KMS-11 (cell line): ENCODE results near the gene LARGE2.

ENCODE experiments used
- H2AFZ ChIP-seq: fragments of 200-600 bp; sonication (generic); 2 replicates; pipeline ENCODE4 v1.6.1; 2016; ENCODE audit warnings: antibody characterized with exemption, mixed run types, low read depth
- H3K27ac ChIP-seq: fragments of 200-600 bp; sonication (generic); 2 replicates; pipeline ENCODE4 v1.6.1; 2016; ENCODE audit warnings: mild to moderate bottlenecking, mixed run types
- H3K27me3 ChIP-seq: fragments of 200-600 bp; sonication (generic); 2 replicates; pipeline ENCODE4 v1.6.1; 2017; ENCODE audit warnings: mild to moderate bottlenecking, low read depth, mixed run types, moderate library complexity; ENCODE audit not compliant: insufficient read depth
- H3K36me3 ChIP-seq: fragments of 200-600 bp; sonication (generic); 2 replicates; pipeline ENCODE4 v1.6.1; 2017; ENCODE audit warnings: mild to moderate bottlenecking, mixed run types; ENCODE audit not compliant: insufficient read depth
- H3K4me1 ChIP-seq: fragments of 200-600 bp; sonication (generic); 2 replicates; pipeline ENCODE4 v1.6.1; 2016; ENCODE audit warnings: mild to moderate bottlenecking, low read depth, mixed run types; ENCODE audit not compliant: poor library complexity, severe bottlenecking
- H3K4me2 ChIP-seq: fragments of 200-600 bp; sonication (generic); 2 replicates; pipeline ENCODE4 v1.7.0; 2016; ENCODE audit warnings: mild to moderate bottlenecking, mixed run types
- H3K4me3 ChIP-seq: fragments of 200-600 bp; sonication (generic); IDR thresholded peaks from 2 replicates; pipeline ENCODE4 v1.6.1; 2017; ENCODE audit warnings: low read depth, low read length, mixed read lengths; ENCODE audit not compliant: insufficient read depth
- H3K79me2 ChIP-seq: fragments of 200-600 bp; sonication (generic); 2 replicates; pipeline ENCODE4 v1.6.1; 2016; ENCODE audit warnings: low read depth, mixed run types; ENCODE audit not compliant: insufficient read depth
- H3K9ac ChIP-seq: fragments of 200-600 bp; sonication (generic); 2 replicates; pipeline ENCODE4 v1.6.1; 2016; ENCODE audit warnings: mild to moderate bottlenecking, mixed run types
- H4K20me1 ChIP-seq: fragments of 200-600 bp; sonication (generic); 2 replicates; pipeline ENCODE4 v1.6.1; 2016; ENCODE audit warnings: mild to moderate bottlenecking, mixed run types; ENCODE audit not compliant: insufficient read depth
- TF ChIP-seq, protein P1 (sequence below): fragments of 200-600 bp; sonication (generic); conservative IDR thresholded peaks from 2 replicates; pipeline ENCODE4 v1.6.1; 2017; ENCODE audit warnings: low read depth, mild to moderate bottlenecking, antibody characterized with exemption, low read length, moderate library complexity, mixed read lengths

The LARGE2 gene

DNA sequence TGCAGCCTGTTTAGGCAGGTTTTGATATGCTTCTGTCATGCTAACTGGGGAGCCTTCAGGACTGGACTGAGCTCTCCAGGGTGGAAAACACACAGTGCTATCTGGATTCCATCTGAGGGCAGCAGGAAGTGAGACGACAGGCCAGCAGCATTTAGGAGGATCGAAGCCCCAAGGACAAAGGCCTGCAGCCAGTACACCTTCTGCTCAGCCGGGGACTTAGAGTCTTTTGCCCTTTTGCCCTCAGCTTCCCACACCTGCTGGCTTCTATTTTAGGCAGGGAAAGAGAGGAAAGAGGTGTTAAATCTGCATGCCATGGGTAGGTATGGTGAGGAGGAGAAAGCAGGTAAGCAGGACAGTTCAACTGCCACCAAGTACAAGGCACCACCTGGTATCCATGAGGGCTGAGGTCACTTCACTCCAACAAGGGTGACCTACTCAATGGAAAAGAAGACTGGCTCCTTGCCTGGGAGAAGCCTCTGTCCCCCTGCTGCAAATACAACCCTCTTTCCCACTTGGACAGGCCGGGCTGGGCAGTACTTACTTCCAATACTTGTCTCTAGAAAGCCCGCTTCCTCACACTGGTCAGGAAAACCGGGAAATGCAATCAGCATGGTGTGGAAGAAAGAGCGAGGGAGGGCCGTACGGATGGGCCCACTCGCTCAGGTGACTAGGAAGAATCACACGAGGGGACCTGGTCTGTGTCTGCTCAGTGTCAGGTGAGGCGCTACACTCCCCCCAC is 12.3 kb downstream of the LARGE2 start:
- no peak overlapping the region for H3K4me2 ChIP-seq
- TF ChIP-seq, protein P1, sequence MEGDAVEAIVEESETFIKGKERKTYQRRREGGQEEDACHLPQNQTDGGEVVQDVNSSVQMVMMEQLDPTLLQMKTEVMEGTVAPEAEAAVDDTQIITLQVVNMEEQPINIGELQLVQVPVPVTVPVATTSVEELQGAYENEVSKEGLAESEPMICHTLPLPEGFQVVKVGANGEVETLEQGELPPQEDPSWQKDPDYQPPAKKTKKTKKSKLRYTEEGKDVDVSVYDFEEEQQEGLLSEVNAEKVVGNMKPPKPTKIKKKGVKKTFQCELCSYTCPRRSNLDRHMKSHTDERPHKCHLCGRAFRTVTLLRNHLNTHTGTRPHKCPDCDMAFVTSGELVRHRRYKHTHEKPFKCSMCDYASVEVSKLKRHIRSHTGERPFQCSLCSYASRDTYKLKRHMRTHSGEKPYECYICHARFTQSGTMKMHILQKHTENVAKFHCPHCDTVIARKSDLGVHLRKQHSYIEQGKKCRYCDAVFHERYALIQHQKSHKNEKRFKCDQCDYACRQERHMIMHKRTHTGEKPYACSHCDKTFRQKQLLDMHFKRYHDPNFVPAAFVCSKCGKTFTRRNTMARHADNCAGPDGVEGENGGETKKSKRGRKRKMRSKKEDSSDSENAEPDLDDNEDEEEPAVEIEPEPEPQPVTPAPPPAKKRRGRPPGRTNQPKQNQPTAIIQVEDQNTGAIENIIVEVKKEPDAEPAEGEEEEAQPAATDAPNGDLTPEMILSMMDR: no peak

DNA sequence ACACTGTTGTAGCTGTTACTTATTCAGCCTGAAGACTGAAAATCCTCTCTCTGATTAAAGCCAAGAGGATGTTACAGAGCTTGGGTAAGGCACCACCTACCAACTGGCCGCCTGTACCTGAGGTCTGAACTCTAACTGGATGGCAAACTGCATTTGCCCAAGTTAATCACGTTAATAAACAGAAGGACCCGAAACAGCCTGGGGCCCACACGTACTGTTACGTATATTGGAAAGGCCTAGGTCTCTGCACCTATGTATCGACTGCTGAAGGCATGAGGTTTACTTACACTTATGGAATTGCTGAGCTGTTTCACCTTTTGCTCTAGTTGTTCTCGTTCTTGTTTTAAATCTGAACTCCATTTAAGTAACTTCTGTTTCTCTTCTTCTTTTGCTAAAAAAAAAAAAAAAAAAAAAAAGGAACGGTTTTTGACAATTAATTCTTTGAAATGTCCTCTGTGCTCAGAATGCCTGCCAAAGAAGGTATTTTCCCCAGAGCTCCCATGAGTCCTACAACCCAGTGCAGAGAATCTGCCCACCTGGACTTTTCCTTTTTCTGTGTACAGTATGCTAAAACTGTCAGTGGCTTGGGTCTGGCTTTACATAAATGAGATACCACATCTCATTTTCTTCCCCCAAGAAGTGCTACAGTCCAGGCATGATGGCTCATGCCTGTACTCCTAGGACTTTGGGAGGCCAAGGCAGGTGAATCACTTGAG is 13.1 kb downstream of the LARGE2 start:
- no peak overlapping the region for H3K9ac ChIP-seq
- H3K27ac ChIP-seq: no peak overlapping the region
- H3K4me1 ChIP-seq: peaks cover 1% of the 10 kb centered on the region
- H3K4me2 ChIP-seq: no peak overlapping the region
- H2AFZ ChIP-seq: no peak overlapping the region
- H3K27me3 ChIP-seq: no peaks in the 10 kb centered on the region
- no peaks in the 10 kb centered on the region for H3K36me3 ChIP-seq
- H3K4me3 ChIP-seq: no peak overlapping the region
- no peaks in the 10 kb centered on the region for H4K20me1 ChIP-seq
- TF ChIP-seq, protein P1: no peak
- no peaks in the 10 kb centered on the region for H3K79me2 ChIP-seq

More for the DNA sequence above, 12.3 kb downstream of the LARGE2 start:
- no peak overlapping the region for H3K9ac ChIP-seq
- H3K27me3 ChIP-seq: no peaks in the 10 kb centered on the region
- no peak overlapping the region for H3K27ac ChIP-seq
- H3K4me3 ChIP-seq: no peak overlapping the region
- no peak overlapping the region for H2AFZ ChIP-seq
- H4K20me1 ChIP-seq: no peaks in the 10 kb centered on the region
- no peaks in the 10 kb centered on the region for H3K79me2 ChIP-seq
- peaks cover 9% of the 10 kb centered on the region for H3K4me1 ChIP-seq
- no peaks in the 10 kb centered on the region for H3K36me3 ChIP-seq

DNA sequence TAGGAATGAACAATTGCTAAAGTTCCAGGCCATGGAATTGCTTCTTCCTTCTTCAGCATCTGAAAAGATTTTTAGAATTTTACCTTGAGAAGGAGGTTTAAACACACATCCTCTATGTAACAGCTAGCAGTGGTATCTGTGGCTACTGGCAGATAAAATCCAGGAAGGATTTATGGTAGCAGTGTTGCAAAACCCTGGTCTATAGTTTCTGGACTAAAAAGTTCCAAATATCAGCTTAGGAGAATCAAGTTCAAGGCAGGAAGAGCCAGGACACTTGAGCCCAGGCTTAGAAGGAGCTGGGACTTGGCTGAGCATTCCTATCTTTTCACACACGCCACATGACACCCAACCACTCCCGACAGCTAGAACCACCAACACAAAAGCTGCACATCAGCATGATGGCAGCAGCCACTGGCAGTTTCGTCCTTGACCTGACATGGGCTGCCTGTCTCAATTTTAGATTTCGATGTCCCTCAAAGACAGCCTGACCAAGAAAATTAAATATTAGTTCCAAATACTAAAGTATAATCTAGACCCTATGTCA is 14.1 kb downstream of the LARGE2 start:
- Histone ChIP-seq H3K4me1 (no peaks in the 10 kb centered on the region), H3K4me2 (no peak overlapping the region), H3K27ac (no peak overlapping the region), H3K27me3 (no peaks in the 10 kb centered on the region), H4K20me1 (no peaks in the 10 kb centered on the region), H2AFZ (no peak overlapping the region), H3K9ac (no peak overlapping the region), H3K36me3 (no peaks in the 10 kb centered on the region), H3K4me3 (no peak overlapping the region), H3K79me2 (no peaks in the 10 kb centered on the region)
- TF ChIP-seq, protein P1: no peak

DNA sequence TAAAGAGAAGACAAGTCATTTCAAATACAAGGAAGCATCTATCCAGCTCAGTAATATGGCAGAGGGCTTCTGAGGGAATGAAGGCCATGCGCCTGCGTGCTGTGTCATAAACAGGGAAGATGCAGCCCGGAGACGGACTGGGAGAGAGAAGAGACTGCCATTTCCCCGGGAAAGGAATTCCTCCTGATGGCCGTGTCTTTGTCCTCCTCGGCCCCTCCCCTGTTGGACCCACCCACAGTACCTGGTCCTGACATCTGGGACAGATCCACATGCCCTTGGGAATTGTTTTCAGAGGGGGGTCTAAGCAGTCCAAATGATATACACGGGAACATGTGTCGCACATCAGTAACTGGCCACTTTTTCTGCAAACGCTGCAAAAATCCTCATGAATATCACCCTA is 15.5 kb downstream of the LARGE2 start:
- H3K27ac ChIP-seq: no peak overlapping the region
- no peaks in the 10 kb centered on the region for H3K4me1 ChIP-seq
- no peaks in the 10 kb centered on the region for H4K20me1 ChIP-seq
- no peaks in the 10 kb centered on the region for H3K79me2 ChIP-seq
- H3K36me3 ChIP-seq: no peaks in the 10 kb centered on the region
- H2AFZ ChIP-seq: no peak overlapping the region
- no peak overlapping the region for H3K9ac ChIP-seq
- TF ChIP-seq, protein P1: no peak
- H3K4me3 ChIP-seq: no peak overlapping the region
- H3K27me3 ChIP-seq: no peaks in the 10 kb centered on the region
- H3K4me2 ChIP-seq: no peak overlapping the region
